CD14-positive monocyte (primary cell): ENCODE measurements around the gene RNF31. TPM values are rescaled to one million over a fixed set of nuclear protein-coding genes. Genes with fewer than 3 reads are reported as not detected.
A peak's percentile ranks its signal among the peaks of the same experiment; 100 is the strongest.

ENCODE experiments used
- DNase-seq, 3 donors: peaks; one replicate each; pipeline ENCODE4 v3.0.0-alpha.2; 2011 to 2022
- H2AFZ ChIP-seq: 2 replicates; pipeline ENCODE4 v1.6.0; 2012; ENCODE audit warnings: mild to moderate bottlenecking, low read depth, low read length, inconsistent platforms; ENCODE audit not compliant: insufficient read depth, poor library complexity, severe bottlenecking
- H3K27ac ChIP-seq, 2 donors: 1 replicate in 1 of 2; 2 replicates in 1 of 2; pipeline ENCODE4 v1.5.1; 2012 to 2013; ENCODE audit warnings: low read length in 2 of 2, control low read depth in 1 of 2, inconsistent platforms in 1 of 2, low read depth in 1 of 2, mild to moderate bottlenecking in 1 of 2
- H3K27me3 ChIP-seq, 2 donors: one replicate each; pipeline versions ENCODE4 v1.6.0 to v1.6.1; 2011 to 2013; ENCODE audit warnings: low read length in 2 of 2; ENCODE audit not compliant: control insufficient read depth in 2 of 2, insufficient read depth in 2 of 2
- H3K36me3 ChIP-seq, 2 donors: replicated peaks in 1 of 2; 1 replicate in 1 of 2; 2 replicates in 1 of 2; pipeline versions ENCODE4 v1.5.1 to v1.6.1; 2012 to 2013; ENCODE audit warnings: low read length in 2 of 2, control low read depth in 1 of 2, inconsistent platforms in 1 of 2, mild to moderate bottlenecking in 1 of 2; ENCODE audit not compliant: insufficient read depth in 2 of 2, control insufficient read depth in 1 of 2
- H3K4me1 ChIP-seq, 2 donors: 1 replicate in 1 of 2; 2 replicates in 1 of 2; pipeline versions ENCODE4 v1.5.1 to v1.6.1; 2012 to 2013; ENCODE audit warnings: low read length in 2 of 2, control low read depth in 1 of 2, inconsistent platforms in 1 of 2, mild to moderate bottlenecking in 1 of 2, moderate library complexity in 1 of 2; ENCODE audit not compliant: insufficient read depth in 2 of 2, control insufficient read depth in 1 of 2
- H3K4me2 ChIP-seq: replicated peaks from 2 replicates; pipeline ENCODE3; 2012; ENCODE audit warnings: low read length, moderate library complexity, mild to moderate bottlenecking; ENCODE audit not compliant: poor library complexity, severe bottlenecking; ENCODE audit errors: extremely low read depth
- H3K4me3 ChIP-seq, 3 experiments: fragments of 200-600 bp in 1 of 3; sonication (generic) in 1 of 3; replicated peaks in 1 of 3; 1 replicate in 2 of 3; 2 replicates in 1 of 3; pipeline ENCODE4 v1.5.1; 2011 to 2013; ENCODE audit warnings: low read length in 3 of 3, mild to moderate bottlenecking in 3 of 3, control low read depth in 2 of 3, low read depth in 2 of 3, inconsistent platforms in 1 of 3, moderate library complexity in 1 of 3
- H3K79me2 ChIP-seq: 2 replicates; pipeline ENCODE4 v1.6.0; 2012; ENCODE audit warnings: mild to moderate bottlenecking, control low read depth, inconsistent platforms, low read length, moderate library complexity; ENCODE audit not compliant: insufficient read depth
- H3K9ac ChIP-seq: 2 replicates; pipeline ENCODE4 v1.6.0; 2017; ENCODE audit warnings: low read length, mild to moderate bottlenecking; ENCODE audit not compliant: insufficient read depth, poor library complexity, severe bottlenecking
- H3K9me3 ChIP-seq, 2 donors: replicated peaks in 1 of 2; 1 replicate in 1 of 2; 2 replicates in 1 of 2; pipeline versions ENCODE4 v1.5.1 to v1.6.1; 2012 to 2013; ENCODE audit warnings: low read length in 2 of 2, control low read depth in 1 of 2; ENCODE audit not compliant: control insufficient read depth in 1 of 2, insufficient read depth in 1 of 2
- H4K20me1 ChIP-seq: 2 replicates; pipeline ENCODE4 v1.6.0; 2012; ENCODE audit warnings: mild to moderate bottlenecking, low read length, control low read depth, moderate library complexity; ENCODE audit not compliant: insufficient read depth
- H3K27ac Mint-ChIP-seq, 7 donors: one replicate each; pipeline ENCODE4 v1.8.0; 2020; ENCODE audit warnings: mild to moderate bottlenecking in 7 of 7, mixed read lengths in 7 of 7, moderate library complexity in 6 of 7, inconsistent platforms in 2 of 7
- H3K27me3 Mint-ChIP-seq, 3 donors: one replicate each; pipeline ENCODE4 v1.8.0; 2021 to 2022; ENCODE audit warnings: low read depth in 3 of 3, mild to moderate bottlenecking in 3 of 3, mixed read lengths in 3 of 3, moderate library complexity in 3 of 3, inconsistent platforms in 1 of 3
- H3K36me3 Mint-ChIP-seq, 2 donors: one replicate each; pipeline ENCODE4 v1.8.0; 2020; ENCODE audit warnings: mixed read lengths in 2 of 2, inconsistent platforms in 1 of 2, mild to moderate bottlenecking in 1 of 2
- H3K4me1 Mint-ChIP-seq: one replicate; pipeline ENCODE4 v1.8.0; 2020; ENCODE audit warnings: mild to moderate bottlenecking, mixed read lengths
- H3K4me3 Mint-ChIP-seq, 2 donors: one replicate each; pipeline ENCODE4 v1.8.0; 2020; ENCODE audit warnings: mild to moderate bottlenecking in 2 of 2, mixed read lengths in 2 of 2, moderate library complexity in 1 of 2
- H3K9me3 Mint-ChIP-seq, 7 donors: one replicate each; pipeline ENCODE4 v1.8.0; 2020 to 2022; ENCODE audit warnings: mixed read lengths in 7 of 7, mild to moderate bottlenecking in 6 of 7, moderate library complexity in 6 of 7, inconsistent platforms in 2 of 7
- WGBS: methylation state at CpG from one replicate; pipeline ENCODE4 v1.1.5; 2013; ENCODE audit warnings: missing lambda C conversion rate; ENCODE audit not compliant: insufficient coverage; 5-methylcytosine and 5-hydroxymethylcytosine counted together
- intact Hi-C, 2 donors: fragments of 100-400 bp; cut with micrococcal nuclease; formaldehyde crosslinking; loops; one replicate each; pipeline versions ENCODE4 v1.15.0 to v1.15.1; 2023
- polyA plus RNA-seq, 3 donors: library from polyadenylated mRNA; depleted of rRNA in 1 of 3; unstranded in 2 of 3; stranded (reverse) in 1 of 3; fragments of 300-500 nt in 2 of 3; fragments of >200 nt in 1 of 3; fragmentation: Illumina TruSeq in 2 of 3; gene quantifications; 1 replicate in 2 of 3; 2 replicates in 1 of 3; pipeline ENCODE4 v1.2.3, GENCODE V29; 2012 to 2021
- TF ChIP-seq, protein P1 (sequence below): fragments of 200-600 bp; IDR thresholded peaks from one replicate; pipeline ENCODE4 v1.8.0; 2022; ENCODE audit warnings: antibody characterized with exemption, mild to moderate bottlenecking

The RNF31 gene
- polyA plus RNA-seq, 3 donors, result 30.7 to 63.2 (median 36.8) TPM

DNA sequence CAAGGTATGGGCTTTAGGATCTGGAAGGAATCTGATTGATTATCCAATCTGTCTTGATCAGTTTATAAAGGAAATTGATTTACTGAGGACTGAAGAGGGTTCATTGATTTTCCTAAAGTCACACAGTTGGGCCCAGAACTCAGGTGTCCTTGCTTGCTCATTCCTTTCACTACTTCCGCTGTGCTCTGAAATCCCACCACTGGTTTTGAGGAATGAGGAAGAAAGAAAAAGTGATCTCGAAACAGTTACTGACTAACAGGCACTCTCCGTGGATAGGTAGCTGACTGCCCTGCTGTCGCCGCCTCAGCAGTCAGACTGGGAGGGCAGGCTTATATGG, 16.9 kb upstream of the RNF31 start, which contains the start of gene FITM1:
TSS of gene FITM1 (plus strand) at position 280 of the 337 bp plus-strand sequence. CDS start 905 bp downstream, outside the sequence.
- Histone ChIP-seq H3K27me3 (no peaks in the 10 kb centered on the region), H2AFZ (no peak within 1 kb of the TSS), H3K9ac (no peak within 1 kb of the TSS), H3K4me1 (peaks cover 7 to 10% of the 10 kb centered on the region in 2 donors), H4K20me1 (no peaks in the 10 kb centered on the region), H3K27ac (no peak within 1 kb of the TSS), H3K4me2 (no peak within 1 kb of the TSS), H3K4me3 (no peak within 1 kb of the TSS), H3K36me3 (no peaks in the 10 kb centered on the region), H3K9me3 (no peaks in the 10 kb centered on the region), H3K79me2 (no peaks in the 10 kb centered on the region)
- no peak within 1 kb of the TSS for H3K4me3 Mint-ChIP-seq
- H3K27me3 Mint-ChIP-seq, result no peaks in the 10 kb centered on the region
- WGBS, result 75% methylated on average over 4 of the region's 5 CpGs
- TF ChIP-seq, protein P1, sequence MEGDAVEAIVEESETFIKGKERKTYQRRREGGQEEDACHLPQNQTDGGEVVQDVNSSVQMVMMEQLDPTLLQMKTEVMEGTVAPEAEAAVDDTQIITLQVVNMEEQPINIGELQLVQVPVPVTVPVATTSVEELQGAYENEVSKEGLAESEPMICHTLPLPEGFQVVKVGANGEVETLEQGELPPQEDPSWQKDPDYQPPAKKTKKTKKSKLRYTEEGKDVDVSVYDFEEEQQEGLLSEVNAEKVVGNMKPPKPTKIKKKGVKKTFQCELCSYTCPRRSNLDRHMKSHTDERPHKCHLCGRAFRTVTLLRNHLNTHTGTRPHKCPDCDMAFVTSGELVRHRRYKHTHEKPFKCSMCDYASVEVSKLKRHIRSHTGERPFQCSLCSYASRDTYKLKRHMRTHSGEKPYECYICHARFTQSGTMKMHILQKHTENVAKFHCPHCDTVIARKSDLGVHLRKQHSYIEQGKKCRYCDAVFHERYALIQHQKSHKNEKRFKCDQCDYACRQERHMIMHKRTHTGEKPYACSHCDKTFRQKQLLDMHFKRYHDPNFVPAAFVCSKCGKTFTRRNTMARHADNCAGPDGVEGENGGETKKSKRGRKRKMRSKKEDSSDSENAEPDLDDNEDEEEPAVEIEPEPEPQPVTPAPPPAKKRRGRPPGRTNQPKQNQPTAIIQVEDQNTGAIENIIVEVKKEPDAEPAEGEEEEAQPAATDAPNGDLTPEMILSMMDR, result no peak
- DNase-seq, result peak in 1 of 3 donors; percentile 44
- H3K36me3 Mint-ChIP-seq, result peaks cover 11 to 26% of the 10 kb centered on the region in 2 donors
- intact Hi-C loops, result loop anchor here in 1 of 2 donors (10.0 kb wide), 1 partner anchor 104 kb away; the partner anchor contains the start of genes GMPR2 and NEDD8
- peaks cover 0 to 1% (median 0%) of the 10 kb centered on the region in 7 donors for H3K9me3 Mint-ChIP-seq
- peaks cover 13% of the 10 kb centered on the region for H3K4me1 Mint-ChIP-seq
- H3K27ac Mint-ChIP-seq, result peak within 1 kb of the TSS in 4 of 7 donors; percentile 2 to 86 (median 57)

DNA sequence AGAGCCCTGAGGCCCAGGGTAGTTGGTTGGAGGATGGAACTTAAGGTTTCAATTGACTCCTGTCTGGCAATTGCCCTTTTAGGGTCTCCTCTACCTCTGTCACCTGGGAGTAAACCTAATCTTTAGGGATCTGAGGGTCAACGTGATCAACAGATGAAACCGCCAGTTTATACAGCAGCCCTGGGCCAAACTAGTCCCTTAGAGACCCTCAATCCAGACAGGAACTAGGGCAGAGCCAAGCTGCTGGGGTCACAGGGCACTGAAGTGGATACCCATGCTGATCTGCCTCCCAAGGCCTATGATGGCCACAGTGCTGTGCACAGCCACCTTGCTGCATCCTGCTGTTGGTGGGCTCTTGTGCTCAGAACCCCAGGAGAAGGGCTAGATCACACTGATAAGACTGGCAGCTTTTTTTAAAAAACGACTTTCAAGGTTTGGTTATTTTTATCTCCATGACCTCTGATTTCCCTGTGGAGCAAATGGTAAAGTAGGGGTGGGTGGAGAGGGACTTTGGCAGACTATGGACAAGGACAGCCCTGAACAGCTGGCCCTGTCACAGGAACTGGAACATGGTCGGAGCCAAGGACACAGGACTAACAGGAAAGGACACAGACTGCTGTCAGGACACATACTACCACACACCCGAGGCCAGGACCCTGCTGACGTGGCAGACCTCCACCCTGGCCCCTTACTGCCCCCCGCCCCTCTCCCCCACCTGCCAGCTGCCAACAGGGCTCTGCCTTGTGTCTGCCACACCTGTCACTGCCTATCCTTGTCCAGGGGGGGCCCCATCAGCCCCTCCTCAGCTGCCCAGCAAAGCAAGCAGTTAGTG, 16.4 kb upstream of the RNF31 start:
- Mint-ChIP-seq H3K27me3 (no peaks in the 10 kb centered on the region), H3K36me3 (peaks cover 11 to 26% of the 10 kb centered on the region in 2 donors), H3K27ac (peak overlapping the region in 3 of 7 donors; percentile 2 to 86 (median 33)), H3K9me3 (peaks cover 0 to 1% (median 0%) of the 10 kb centered on the region in 7 donors), H3K4me1 (peaks cover 16% of the 10 kb centered on the region), H3K4me3 (no peak overlapping the region)
- TF ChIP-seq, protein P1, result no peak
- Histone ChIP-seq H3K79me2 (no peaks in the 10 kb centered on the region), H2AFZ (no peak overlapping the region), H3K9ac (no peak overlapping the region), H3K27me3 (no peaks in the 10 kb centered on the region), H3K9me3 (no peaks in the 10 kb centered on the region), H3K36me3 (no peaks in the 10 kb centered on the region), H3K27ac (no peak overlapping the region), H3K4me1 (peaks cover 11 to 15% of the 10 kb centered on the region in 2 donors), H3K4me2 (no peak overlapping the region), H4K20me1 (no peaks in the 10 kb centered on the region), H3K4me3 (no peak overlapping the region)
- no peak for DNase-seq
- WGBS, result 82% methylated on average over 4 of the region's 7 CpGs
- intact Hi-C loops, result loop anchor here in 1 of 2 donors (10.0 kb wide), 1 partner anchor 104 kb away; the partner anchor contains the start of genes GMPR2 and NEDD8
